MCF 10A (cell line): ENCODE measurements around the gene ASZ1. TPM values are rescaled to one million over a fixed set of nuclear protein-coding genes. Genes with fewer than 3 reads are reported as not detected.

Experiments used
- BruUV-seq: library from RNA; stranded (reverse); fragments of 400-500 nt; replicated peaks from 2 replicates; lab custom pipeline; 2021; lab: Mats Ljungman, UMichigan
- CTCF ChIA-PET: fragments of 300-600 bp; sonication (Branson Sonifier 250); formaldehyde crosslinking; extraction: SDS; loops from one replicate; lab custom pipeline; 2021; ENCODE audit warnings: antibody characterized with exemption, inconsistent platforms; lab: Yijun Ruan, JAX
- POLR2A ChIA-PET: fragments of 300-600, 350-650 bp; sonication (Branson Sonifier 250); formaldehyde crosslinking; extraction: SDS; loops from one replicate; lab custom pipeline; 2020; ENCODE audit warnings: antibody characterized with exemption, inconsistent platforms; lab: Yijun Ruan, JAX
- DNase-seq: peaks from one replicate; pipeline ENCODE4 v3.0.0-alpha.2; 2018; ENCODE audit not compliant: unreplicated experiment
- H3K27ac Mint-ChIP-seq: one replicate; pipeline ENCODE4 v1.8.0; 2022; ENCODE audit warnings: mild to moderate bottlenecking, low read depth, mixed read lengths; ENCODE audit not compliant: unreplicated experiment
- H3K27me3 Mint-ChIP-seq: one replicate; pipeline ENCODE4 v1.8.0; 2022; ENCODE audit warnings: mixed read lengths; ENCODE audit not compliant: insufficient read depth, unreplicated experiment
- H3K36me3 Mint-ChIP-seq: one replicate; pipeline ENCODE4 v1.8.0; 2022; ENCODE audit warnings: mild to moderate bottlenecking, moderate library complexity, mixed read lengths; ENCODE audit not compliant: insufficient read depth, unreplicated experiment
- H3K4me1 Mint-ChIP-seq: one replicate; pipeline ENCODE4 v1.8.0; 2022; ENCODE audit warnings: mixed read lengths; ENCODE audit not compliant: insufficient read depth, unreplicated experiment
- H3K4me3 Mint-ChIP-seq: one replicate; pipeline ENCODE4 v1.8.0; 2022; ENCODE audit warnings: mild to moderate bottlenecking, moderate library complexity, mixed read lengths; ENCODE audit not compliant: unreplicated experiment
- H3K9me3 Mint-ChIP-seq: one replicate; pipeline ENCODE4 v1.8.0; 2022; ENCODE audit warnings: mixed read lengths; ENCODE audit not compliant: unreplicated experiment
- intact Hi-C: fragments of 100-400 bp; cut with micrococcal nuclease; formaldehyde crosslinking; loops from 2 replicates; pipeline ENCODE4 v1.14.1; 2022
- total RNA-seq: library from RNA; stranded (reverse); gene quantifications from 2 replicates; pipeline ENCODE4 v1.2.3, GENCODE V29; 2022
- TF ChIP-seq, protein P1 (sequence below): fragments of 200-600 bp; IDR thresholded peaks from one replicate; pipeline ENCODE4 v1.8.0; 2022; ENCODE audit warnings: antibody characterized with exemption, mild to moderate bottlenecking; ENCODE audit not compliant: unreplicated experiment

ASZ1 gene
- total RNA-seq, 1 experiment from 2014 or later: not detected

DNA sequence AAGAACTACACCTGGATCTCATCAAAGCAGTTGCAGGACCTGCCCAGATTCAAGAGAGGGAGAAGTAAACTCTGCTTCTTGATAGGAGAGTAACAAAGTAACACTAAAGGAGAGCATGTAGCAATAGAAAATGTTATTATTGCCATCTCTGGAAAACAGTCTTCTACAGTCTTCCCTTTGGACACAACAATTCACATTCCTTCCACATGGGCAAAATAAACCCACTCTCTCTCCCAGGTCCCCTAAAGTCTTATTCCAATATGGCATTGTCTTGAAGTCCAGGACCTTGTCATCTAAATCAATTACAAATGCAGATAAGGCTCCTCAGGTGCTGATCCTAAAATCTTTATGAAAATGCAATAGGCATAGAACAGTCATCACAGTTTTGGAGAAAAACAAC, 94.1 kb downstream of the ASZ1 start:
- no peaks in the 10 kb centered on the region for H3K9me3 Mint-ChIP-seq
- H3K27ac Mint-ChIP-seq: no peak overlapping the region
- ChIA-PET CTCF (interaction anchor here (0.5 to 0.8 kb wide), 4 partner anchors 9 to 404 kb away, joined by 4 read pairs; no protein-coding TSS in a partner anchor), POLR2A (no interaction called here)
- peaks cover 100% of the 10 kb centered on the region for H3K27me3 Mint-ChIP-seq
- no TSS peak for BruUV-seq
- no peaks in the 10 kb centered on the region for H3K36me3 Mint-ChIP-seq
- intact Hi-C loops: no loop called here
- no peaks in the 10 kb centered on the region for H3K4me1 Mint-ChIP-seq
- TF ChIP-seq, protein P1, sequence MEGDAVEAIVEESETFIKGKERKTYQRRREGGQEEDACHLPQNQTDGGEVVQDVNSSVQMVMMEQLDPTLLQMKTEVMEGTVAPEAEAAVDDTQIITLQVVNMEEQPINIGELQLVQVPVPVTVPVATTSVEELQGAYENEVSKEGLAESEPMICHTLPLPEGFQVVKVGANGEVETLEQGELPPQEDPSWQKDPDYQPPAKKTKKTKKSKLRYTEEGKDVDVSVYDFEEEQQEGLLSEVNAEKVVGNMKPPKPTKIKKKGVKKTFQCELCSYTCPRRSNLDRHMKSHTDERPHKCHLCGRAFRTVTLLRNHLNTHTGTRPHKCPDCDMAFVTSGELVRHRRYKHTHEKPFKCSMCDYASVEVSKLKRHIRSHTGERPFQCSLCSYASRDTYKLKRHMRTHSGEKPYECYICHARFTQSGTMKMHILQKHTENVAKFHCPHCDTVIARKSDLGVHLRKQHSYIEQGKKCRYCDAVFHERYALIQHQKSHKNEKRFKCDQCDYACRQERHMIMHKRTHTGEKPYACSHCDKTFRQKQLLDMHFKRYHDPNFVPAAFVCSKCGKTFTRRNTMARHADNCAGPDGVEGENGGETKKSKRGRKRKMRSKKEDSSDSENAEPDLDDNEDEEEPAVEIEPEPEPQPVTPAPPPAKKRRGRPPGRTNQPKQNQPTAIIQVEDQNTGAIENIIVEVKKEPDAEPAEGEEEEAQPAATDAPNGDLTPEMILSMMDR: no peak
- no peak overlapping the region for H3K4me3 Mint-ChIP-seq
- no peak for DNase-seq

DNA sequence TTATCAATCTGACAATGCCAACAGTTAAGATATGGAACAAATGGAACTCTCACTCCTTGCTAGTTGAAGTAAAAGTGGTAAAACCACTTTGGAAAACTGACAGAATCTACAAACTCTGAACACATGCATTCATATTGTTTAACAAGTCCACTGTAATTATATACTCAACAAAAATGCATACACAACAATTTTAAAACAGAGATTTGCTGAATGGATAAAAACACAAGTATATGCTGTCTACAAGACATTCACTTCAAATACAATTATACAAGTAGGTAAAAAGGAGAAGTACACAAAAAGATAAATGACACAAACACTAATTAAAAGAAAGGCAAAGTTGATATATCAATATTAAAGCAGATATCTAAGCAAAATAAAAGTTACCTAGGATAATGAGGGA, 95.3 kb downstream of the ASZ1 start:
- H3K36me3 Mint-ChIP-seq: no peaks in the 10 kb centered on the region
- intact Hi-C loops: no loop called here
- CTCF ChIA-PET: interaction anchor here (0.6 kb wide), 1 partner anchor 74 kb away, joined by 3 read pairs; no protein-coding TSS in a partner anchor

DNA sequence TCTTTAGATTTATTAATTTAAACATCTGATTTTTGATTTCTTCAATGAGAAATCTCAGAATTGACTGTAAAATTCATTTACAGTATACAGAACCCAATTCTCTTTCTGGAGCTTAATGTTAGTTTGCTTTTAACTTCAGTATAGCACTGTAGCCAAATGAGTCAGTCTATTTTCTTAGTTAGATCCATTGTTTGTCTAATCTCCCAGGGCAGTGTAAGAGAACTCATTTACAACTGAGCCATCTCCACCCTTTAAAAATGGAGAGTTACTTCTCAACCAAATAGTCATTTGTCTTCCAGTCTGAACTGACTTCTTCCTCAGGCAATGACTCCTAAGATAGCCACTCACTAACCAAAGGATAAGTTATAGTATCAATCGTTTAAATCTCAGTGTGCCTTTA, 101.5 kb downstream of the ASZ1 start:
- Mint-ChIP-seq H3K27me3 (peaks cover 60% of the 10 kb centered on the region), H3K27ac (no peak overlapping the region), H3K4me1 (no peaks in the 10 kb centered on the region), H3K9me3 (no peaks in the 10 kb centered on the region), H3K4me3 (no peak overlapping the region), H3K36me3 (no peaks in the 10 kb centered on the region)
- no peak for DNase-seq
- BruUV-seq: no TSS peak
- POLR2A ChIA-PET: no interaction called here
- CTCF ChIA-PET: interaction anchor here (0.6 to 1.1 kb wide), 3 partner anchors 9 to 96 kb away, joined by 3 read pairs; no protein-coding TSS in a partner anchor
- TF ChIP-seq, protein P1: no peak
- intact Hi-C loops: no loop called here

More for the DNA sequence above, 95.3 kb downstream of the ASZ1 start:
- no peak for DNase-seq
- H3K4me3 Mint-ChIP-seq: no peak overlapping the region
- POLR2A ChIA-PET: no interaction called here
- H3K9me3 Mint-ChIP-seq: no peaks in the 10 kb centered on the region
- TF ChIP-seq, protein P1: no peak
- no peaks in the 10 kb centered on the region for H3K4me1 Mint-ChIP-seq
- BruUV-seq: no TSS peak
- H3K27me3 Mint-ChIP-seq: peaks cover 90% of the 10 kb centered on the region
- H3K27ac Mint-ChIP-seq: no peak overlapping the region

DNA sequence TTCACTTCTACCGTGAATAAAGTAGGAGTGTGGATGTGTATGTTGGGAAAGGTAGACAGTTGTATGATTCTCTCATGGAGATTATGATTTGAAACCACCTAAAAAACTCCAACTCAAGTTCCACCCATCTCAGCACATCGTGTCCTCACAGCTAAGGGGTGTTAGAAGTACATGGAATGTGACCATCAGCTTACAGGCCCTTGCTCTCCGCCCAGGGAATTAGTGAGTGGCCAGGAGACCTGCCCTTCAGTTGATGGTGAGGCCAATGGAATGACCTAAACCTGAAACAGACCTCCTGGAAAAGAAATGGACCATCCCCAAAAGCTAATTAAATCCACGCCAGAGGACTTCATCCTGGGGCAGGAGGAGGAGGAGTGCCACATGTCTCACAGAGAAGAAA, 102.3 kb downstream of the ASZ1 start:
- intact Hi-C loops: no loop called here
- no peaks in the 10 kb centered on the region for H3K4me1 Mint-ChIP-seq
- no peak overlapping the region for H3K4me3 Mint-ChIP-seq
- no peaks in the 10 kb centered on the region for H3K9me3 Mint-ChIP-seq
- no TSS peak for BruUV-seq
- H3K36me3 Mint-ChIP-seq: no peaks in the 10 kb centered on the region
- TF ChIP-seq, protein P1: no peak
- CTCF ChIA-PET: interaction anchor here (0.7 to 1.4 kb wide), 2 partner anchors 8 to 13 kb away, joined by 4 read pairs; no protein-coding TSS in a partner anchor
- POLR2A ChIA-PET: no interaction called here
- no peak overlapping the region for H3K27ac Mint-ChIP-seq
- DNase-seq: no peak
- H3K27me3 Mint-ChIP-seq: peaks cover 60% of the 10 kb centered on the region
